ENCODE results near the gene MAPK10.
A peak's percentile ranks its signal among the peaks of the same experiment; 100 is the strongest.

MAPK10 gene

GRCh38 chr4:86359944-86360478 is at the start of gene MAPK10:
Gene MAPK10 (minus strand): TSS chr4:86360053.
- DNase-seq = peak; percentile 60
- Mint-ChIP-seq H3K4me1 (peaks cover 42% of the 10 kb centered on the region), H3K27me3 (ENCODE audit: low read depth, poor library complexity) (no peaks in the 10 kb centered on the region), H3K27ac (peak within 1 kb of the TSS; percentile 90), H3K4me3 (peak within 1 kb of the TSS; percentile 80), H3K36me3 (ENCODE audit: low read depth) (no peaks in the 10 kb centered on the region), H3K9me3 (no peaks in the 10 kb centered on the region)
- TF ChIP-seq CTCF (IDR thresholded peaks at IDR 0.05) = no peak

GRCh38 chr4:86403575-86403974 is 43.7 kb upstream of the MAPK10 start:
- Mint-ChIP-seq H3K27me3 (ENCODE audit: low read depth, poor library complexity) (peaks cover 3% of the 10 kb centered on the region), H3K9me3 (peaks cover 13% of the 10 kb centered on the region), H3K27ac (peak overlapping the region; percentile 88), H3K4me1 (peaks cover 36% of the 10 kb centered on the region), H3K4me3 (no peak overlapping the region), H3K36me3 (ENCODE audit: low read depth) (peaks cover 4% of the 10 kb centered on the region)
- no peak for TF ChIP-seq CTCF (IDR thresholded peaks at IDR 0.05)
- DNase-seq = no peak

- DNase-seq = no peak
- no peak for TF ChIP-seq CTCF (IDR thresholded peaks at IDR 0.05)
- no peak overlapping the region for H3K27ac Mint-ChIP-seq
- no peak overlapping the region for H3K4me3 Mint-ChIP-seq
- no peaks in the 10 kb centered on the region for H3K9me3 Mint-ChIP-seq
- no peaks in the 10 kb centered on the region for H3K36me3 Mint-ChIP-seq (ENCODE audit: low read depth)
- peaks cover 3% of the 10 kb centered on the region for H3K27me3 Mint-ChIP-seq (ENCODE audit: low read depth, poor library complexity)
- peaks cover 36% of the 10 kb centered on the region for H3K4me1 Mint-ChIP-seq
Observed at GRCh38 chr4:86401826-86402225, 42.0 kb upstream of the MAPK10 start.

GRCh38 chr4:86400216-86400615 is 40.4 kb upstream of the MAPK10 start:
- Mint-ChIP-seq H3K36me3 (ENCODE audit: low read depth) (no peaks in the 10 kb centered on the region), H3K4me3 (no peak overlapping the region), H3K27ac (no peak overlapping the region), H3K4me1 (peaks cover 36% of the 10 kb centered on the region), H3K27me3 (ENCODE audit: low read depth, poor library complexity) (peaks cover 3% of the 10 kb centered on the region), H3K9me3 (no peaks in the 10 kb centered on the region)
- DNase-seq = no peak
- TF ChIP-seq CTCF (IDR thresholded peaks at IDR 0.05) = no peak

GRCh38 chr4:86398187-86398586 is 38.3 kb upstream of the MAPK10 start:
- Mint-ChIP-seq H3K4me3 (no peak overlapping the region), H3K36me3 (ENCODE audit: low read depth) (no peaks in the 10 kb centered on the region), H3K9me3 (no peaks in the 10 kb centered on the region), H3K4me1 (peaks cover 23% of the 10 kb centered on the region), H3K27ac (no peak overlapping the region), H3K27me3 (ENCODE audit: low read depth, poor library complexity) (peaks cover 3% of the 10 kb centered on the region)
- no peak for DNase-seq
- TF ChIP-seq CTCF (IDR thresholded peaks at IDR 0.05) = no peak

- no peak for DNase-seq
- Mint-ChIP-seq H3K4me3 (no peak overlapping the region), H3K27me3 (ENCODE audit: low read depth, poor library complexity) (no peaks in the 10 kb centered on the region), H3K27ac (no peak overlapping the region), H3K4me1 (no peaks in the 10 kb centered on the region), H3K36me3 (ENCODE audit: low read depth) (no peaks in the 10 kb centered on the region), H3K9me3 (no peaks in the 10 kb centered on the region)
- no peak for TF ChIP-seq CTCF (IDR thresholded peaks at IDR 0.05)
Observed at GRCh38 chr4:86393749-86394148, 33.9 kb upstream of the MAPK10 start.
